ENCODE measurements around the gene RILPL1. TPM values are rescaled to one million over a fixed set of nuclear protein-coding genes. Genes with fewer than 3 reads are reported as not detected.
"Not testable (repeated sequence)": the region's sequence is repeated elsewhere in the genome, so short reads cannot be mapped to it uniquely, and the experiment has no call there.

Gene RILPL1
- polyA plus RNA-seq, 4 donors: 1.1 to 5.5 (median 3.7) TPM

DNA sequence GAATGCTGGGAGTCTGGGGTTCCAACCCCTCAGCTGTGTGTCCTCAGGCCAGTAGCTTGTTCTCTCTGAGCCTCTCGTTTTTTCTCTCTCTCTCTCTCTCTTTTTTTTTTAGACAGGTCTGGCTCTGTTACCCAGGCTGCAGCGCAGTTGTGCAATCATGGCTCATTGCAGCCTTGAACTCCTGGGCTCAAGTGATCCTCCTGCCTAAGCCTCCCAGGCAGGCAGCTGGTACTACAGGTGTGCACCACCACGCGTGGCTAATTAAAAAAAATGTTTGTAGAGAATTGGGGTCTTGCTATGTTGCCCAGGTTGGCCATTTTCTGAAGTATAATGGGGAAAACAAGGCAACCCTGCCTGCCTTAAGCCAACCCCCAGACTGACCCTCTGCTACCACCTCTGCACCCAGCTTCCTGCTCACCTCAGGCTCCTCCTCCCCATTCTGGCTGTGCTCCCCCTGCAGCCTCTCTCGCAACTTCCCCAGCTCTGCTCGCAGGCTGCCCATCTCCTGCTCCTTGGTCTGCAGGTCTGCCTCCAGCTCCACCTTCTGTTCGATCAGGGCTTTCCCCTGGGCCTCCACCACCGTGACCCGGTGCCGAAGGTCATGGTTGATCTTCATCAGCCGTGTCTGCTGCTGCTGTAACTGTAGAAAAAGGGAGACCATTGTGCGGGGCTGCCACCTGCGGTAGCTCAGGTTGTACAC, 35.2 kb downstream of the RILPL1 start:
- FAIRE-seq (no peak), DNase-seq (no peak)
- no peaks in the 10 kb centered on the region for H3K4me1 ChIP-seq (ENCODE audit: control insufficient read depth in 3 of 3, insufficient read depth in 2 of 3, low read depth in 1 of 3, low read length in 2 of 3)
- H3K9me3 ChIP-seq (ENCODE audit: control insufficient read depth in 2 of 2, insufficient read depth in 1 of 2, low read depth in 1 of 2, low read length in 1 of 2): no peaks in the 10 kb centered on the region
- H3K4me3 ChIP-seq (ENCODE audit: low read depth in 1 of 3, low read length in 3 of 3): no peak overlapping the region
- no peak overlapping the region for H3K27ac ChIP-seq (ENCODE audit: low read depth in 1 of 3, low read length in 2 of 3)
- peaks cover 0 to 36% (median 0%) of the 10 kb centered on the region in 3 donors for H3K36me3 ChIP-seq (ENCODE audit: control insufficient read depth in 3 of 3, insufficient read depth in 2 of 3, low read depth in 1 of 3, low read length in 3 of 3)
- H3K27me3 ChIP-seq (ENCODE audit: control insufficient read depth in 3 of 3, insufficient read depth in 3 of 3, low read length in 3 of 3): no peaks in the 10 kb centered on the region
- 89 to 94% (median 92%) methylated on average over 13 of the region's 13 CpGs for WGBS, 3 donors

DNA sequence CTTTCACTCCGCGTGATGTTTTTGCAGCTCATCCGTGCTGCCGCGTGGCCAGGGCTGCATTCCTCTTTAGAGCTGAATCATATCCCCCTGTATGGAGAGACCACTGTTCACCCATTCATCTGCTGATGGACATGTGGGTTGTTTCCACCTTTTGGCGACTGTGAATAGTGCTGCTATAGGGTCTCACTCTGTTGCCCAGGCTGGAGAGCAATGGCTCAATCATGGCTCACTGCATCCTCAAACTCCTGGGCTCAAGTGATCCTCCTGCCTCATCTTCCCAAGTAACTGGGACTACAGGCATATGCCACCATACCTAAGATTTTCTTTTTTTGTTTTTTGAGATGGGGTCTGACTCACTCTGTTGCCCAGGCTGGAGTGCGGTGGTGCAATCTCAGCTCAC, 36.5 kb downstream of the RILPL1 start:
- H3K27ac ChIP-seq (ENCODE audit: low read depth in 1 of 3, low read length in 2 of 3): no peak overlapping the region
- WGBS, 3 donors: 96 to 99% (median 99%) methylated on average over 7 of the region's 7 CpGs
- no peaks in the 10 kb centered on the region for H3K9me3 ChIP-seq (ENCODE audit: control insufficient read depth in 2 of 2, insufficient read depth in 1 of 2, low read depth in 1 of 2, low read length in 1 of 2)
- no peaks in the 10 kb centered on the region for H3K4me1 ChIP-seq (ENCODE audit: control insufficient read depth in 3 of 3, insufficient read depth in 2 of 3, low read depth in 1 of 3, low read length in 2 of 3)
- FAIRE-seq: no peak
- H3K27me3 ChIP-seq (ENCODE audit: control insufficient read depth in 3 of 3, insufficient read depth in 3 of 3, low read length in 3 of 3): no peaks in the 10 kb centered on the region
- peaks cover 0 to 36% (median 0%) of the 10 kb centered on the region in 3 donors for H3K36me3 ChIP-seq (ENCODE audit: control insufficient read depth in 3 of 3, insufficient read depth in 2 of 3, low read depth in 1 of 3, low read length in 3 of 3)
- no peak overlapping the region for H3K4me3 ChIP-seq (ENCODE audit: low read depth in 1 of 3, low read length in 3 of 3)
- DNase-seq: no peak

DNA sequence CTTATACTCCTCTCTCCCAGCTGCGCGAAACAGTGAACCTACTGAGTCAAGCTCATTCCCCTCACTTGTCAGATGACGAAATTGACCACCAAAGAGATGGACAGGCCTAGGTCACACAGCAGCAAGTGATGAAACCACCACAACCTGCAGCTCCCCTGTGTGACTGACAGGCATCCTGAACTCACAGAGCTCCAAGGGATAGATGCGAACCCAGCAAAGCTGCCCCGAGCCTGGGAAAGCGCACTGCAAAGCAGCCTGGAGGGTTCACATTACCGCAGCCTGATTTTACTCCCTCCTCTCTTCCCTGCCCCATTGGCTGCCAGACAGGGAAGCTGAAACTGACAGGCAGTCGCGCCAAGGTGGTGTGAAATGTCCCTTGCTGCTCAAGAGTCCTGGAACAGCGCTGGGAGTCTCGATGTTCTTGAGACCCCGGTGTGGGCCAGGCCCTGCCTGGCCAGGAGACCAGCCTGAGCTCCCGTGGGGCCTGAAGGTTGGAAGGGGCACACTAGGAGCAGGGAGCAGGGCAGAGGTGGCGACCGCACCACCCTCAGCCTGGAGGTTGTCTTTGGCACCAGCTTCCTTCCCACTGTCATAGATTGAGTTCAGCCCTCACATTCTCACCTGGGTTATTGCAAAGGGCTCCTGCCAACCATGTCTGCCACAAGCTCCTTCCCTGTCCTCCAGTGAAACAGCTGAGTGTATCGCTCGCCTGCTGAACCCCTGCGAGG, 39.2 kb downstream of the RILPL1 start:
- H3K27ac ChIP-seq (ENCODE audit: low read depth in 1 of 3, low read length in 2 of 3): no peak overlapping the region

DNA sequence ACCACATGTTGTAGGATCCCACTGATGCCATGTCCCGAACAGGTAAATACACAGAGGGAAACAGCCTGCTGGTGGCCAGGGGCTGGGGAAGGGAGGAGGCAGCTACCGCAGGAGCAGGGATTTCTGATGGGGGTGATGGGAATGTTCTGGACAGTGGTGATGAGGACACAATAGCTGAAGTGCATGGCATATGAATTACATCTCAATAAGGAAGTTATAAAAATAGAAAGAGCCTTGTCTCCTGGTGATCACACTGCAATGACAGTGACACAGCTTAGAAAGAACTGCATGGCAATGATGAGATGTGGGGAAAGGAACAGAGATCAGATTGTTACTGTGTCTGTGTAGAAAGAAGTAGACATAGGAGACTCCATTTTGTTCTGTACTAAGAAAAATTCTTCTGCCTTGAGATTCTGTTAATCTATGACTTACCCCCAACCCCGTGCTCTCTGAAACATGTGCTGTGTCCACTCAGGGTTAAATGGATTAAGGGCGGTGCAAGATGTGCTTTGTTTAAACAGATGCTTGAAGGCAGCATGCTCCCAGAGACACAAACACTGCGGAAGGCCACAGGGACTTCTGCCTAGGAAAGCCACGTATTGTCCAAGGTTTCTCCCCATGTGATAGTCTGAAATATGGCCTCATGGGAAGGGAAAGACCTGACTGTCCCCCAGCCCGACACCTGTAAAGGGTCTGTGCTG, 41.0 kb downstream of the RILPL1 start:
- FAIRE-seq; H3K4me3 ChIP-seq (ENCODE audit: low read depth in 1 of 3, low read length in 3 of 3); DNase-seq; H3K4me1 ChIP-seq (ENCODE audit: control insufficient read depth in 3 of 3, insufficient read depth in 2 of 3, low read depth in 1 of 3, low read length in 2 of 3); H3K27me3 ChIP-seq (ENCODE audit: control insufficient read depth in 3 of 3, insufficient read depth in 3 of 3, low read length in 3 of 3); H3K9me3 ChIP-seq (ENCODE audit: control insufficient read depth in 2 of 2, insufficient read depth in 1 of 2, low read depth in 1 of 2, low read length in 1 of 2); H3K27ac ChIP-seq (ENCODE audit: low read depth in 1 of 3, low read length in 2 of 3): not testable (repeated sequence)
- 80 to 84% (median 81%) methylated on average over 6 to 7 of the region's 7 CpGs for WGBS, 3 donors
- peaks cover 0 to 18% (median 0%) of the 10 kb centered on the region in 3 donors for H3K36me3 ChIP-seq (ENCODE audit: control insufficient read depth in 3 of 3, insufficient read depth in 2 of 3, low read depth in 1 of 3, low read length in 3 of 3)

More for the DNA sequence above, 39.2 kb downstream of the RILPL1 start:
- DNase-seq (no peak), FAIRE-seq (no peak)
- Histone ChIP-seq H3K36me3 (ENCODE audit: control insufficient read depth in 3 of 3, insufficient read depth in 2 of 3, low read depth in 1 of 3, low read length in 3 of 3) (peaks cover 0 to 32% (median 0%) of the 10 kb centered on the region in 3 donors), H3K4me1 (ENCODE audit: control insufficient read depth in 3 of 3, insufficient read depth in 2 of 3, low read depth in 1 of 3, low read length in 2 of 3) (no peaks in the 10 kb centered on the region), H3K9me3 (ENCODE audit: control insufficient read depth in 2 of 2, insufficient read depth in 1 of 2, low read depth in 1 of 2, low read length in 1 of 2) (no peaks in the 10 kb centered on the region), H3K27me3 (ENCODE audit: control insufficient read depth in 3 of 3, insufficient read depth in 3 of 3, low read length in 3 of 3) (no peaks in the 10 kb centered on the region), H3K4me3 (ENCODE audit: low read depth in 1 of 3, low read length in 3 of 3) (no peak overlapping the region)
- 89 to 95% (median 91%) methylated on average over 18 of the region's 18 CpGs for WGBS, 3 donors

DNA sequence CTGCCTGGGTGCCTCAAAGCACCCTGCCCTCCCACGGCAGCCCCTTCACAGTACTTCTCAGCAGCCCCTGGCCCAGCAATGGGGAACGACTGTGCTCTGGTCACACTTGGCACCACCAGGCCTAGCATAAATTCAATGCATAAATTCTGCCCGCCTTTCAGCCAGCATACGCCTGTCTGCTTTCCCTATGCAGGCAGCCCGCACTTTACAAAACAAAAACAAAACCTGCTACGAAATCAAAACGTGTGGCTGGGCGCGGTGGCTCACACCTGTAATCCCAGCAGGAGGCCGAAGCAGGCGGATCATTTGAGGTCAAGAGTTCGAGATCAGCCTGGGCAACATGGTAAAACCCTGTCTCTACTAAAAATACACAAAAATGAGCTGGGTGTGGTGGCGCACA, 42.0 kb downstream of the RILPL1 start:
- FAIRE-seq: no peak

DNA sequence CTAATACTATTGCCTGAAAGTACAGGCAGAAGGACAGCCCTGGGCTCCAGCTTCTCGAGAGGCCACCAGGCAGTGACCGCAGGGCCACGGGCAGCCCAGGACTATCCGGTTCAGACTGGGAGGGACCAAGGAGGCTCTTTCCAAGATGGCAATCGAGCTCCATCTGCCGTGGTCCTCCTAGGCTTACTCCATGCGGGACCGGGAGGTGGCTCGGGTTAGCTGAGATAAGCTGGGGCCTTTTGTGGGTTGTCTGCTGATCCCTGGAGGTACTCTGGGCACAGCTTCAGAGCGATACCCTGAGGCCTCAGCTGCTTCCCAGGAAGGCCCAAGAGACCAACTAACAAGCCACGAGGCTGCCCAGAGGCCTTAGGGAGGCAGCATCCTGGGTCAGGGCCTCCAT, 42.5 kb downstream of the RILPL1 start:
- Histone ChIP-seq H3K9me3 (ENCODE audit: control insufficient read depth in 2 of 2, insufficient read depth in 1 of 2, low read depth in 1 of 2, low read length in 1 of 2) (no peaks in the 10 kb centered on the region), H3K36me3 (ENCODE audit: control insufficient read depth in 3 of 3, insufficient read depth in 2 of 3, low read depth in 1 of 3, low read length in 3 of 3) (peaks cover 0 to 8% (median 0%) of the 10 kb centered on the region in 3 donors), H3K27me3 (ENCODE audit: control insufficient read depth in 3 of 3, insufficient read depth in 3 of 3, low read length in 3 of 3) (no peaks in the 10 kb centered on the region), H3K4me1 (ENCODE audit: control insufficient read depth in 3 of 3, insufficient read depth in 2 of 3, low read depth in 1 of 3, low read length in 2 of 3) (no peaks in the 10 kb centered on the region), H3K27ac (ENCODE audit: low read depth in 1 of 3, low read length in 2 of 3) (no peak overlapping the region), H3K4me3 (ENCODE audit: low read depth in 1 of 3, low read length in 3 of 3) (no peak overlapping the region)
- FAIRE-seq (no peak), DNase-seq (no peak)
- 83 to 91% (median 86%) methylated on average over 10 to 11 of the region's 11 CpGs for WGBS, 3 donors

More for the DNA sequence above, 42.0 kb downstream of the RILPL1 start:
- 89 to 91% (median 90%) methylated on average over 13 of the region's 13 CpGs for WGBS, 3 donors
- peaks cover 0 to 8% (median 0%) of the 10 kb centered on the region in 3 donors for H3K36me3 ChIP-seq (ENCODE audit: control insufficient read depth in 3 of 3, insufficient read depth in 2 of 3, low read depth in 1 of 3, low read length in 3 of 3)
- H3K27me3 ChIP-seq (ENCODE audit: control insufficient read depth in 3 of 3, insufficient read depth in 3 of 3, low read length in 3 of 3): no peaks in the 10 kb centered on the region
- no peak for DNase-seq
- H3K9me3 ChIP-seq (ENCODE audit: control insufficient read depth in 2 of 2, insufficient read depth in 1 of 2, low read depth in 1 of 2, low read length in 1 of 2): no peaks in the 10 kb centered on the region
- no peak overlapping the region for H3K4me3 ChIP-seq (ENCODE audit: low read depth in 1 of 3, low read length in 3 of 3)
- no peak overlapping the region for H3K27ac ChIP-seq (ENCODE audit: low read depth in 1 of 3, low read length in 2 of 3)
- no peaks in the 10 kb centered on the region for H3K4me1 ChIP-seq (ENCODE audit: control insufficient read depth in 3 of 3, insufficient read depth in 2 of 3, low read depth in 1 of 3, low read length in 2 of 3)

DNA sequence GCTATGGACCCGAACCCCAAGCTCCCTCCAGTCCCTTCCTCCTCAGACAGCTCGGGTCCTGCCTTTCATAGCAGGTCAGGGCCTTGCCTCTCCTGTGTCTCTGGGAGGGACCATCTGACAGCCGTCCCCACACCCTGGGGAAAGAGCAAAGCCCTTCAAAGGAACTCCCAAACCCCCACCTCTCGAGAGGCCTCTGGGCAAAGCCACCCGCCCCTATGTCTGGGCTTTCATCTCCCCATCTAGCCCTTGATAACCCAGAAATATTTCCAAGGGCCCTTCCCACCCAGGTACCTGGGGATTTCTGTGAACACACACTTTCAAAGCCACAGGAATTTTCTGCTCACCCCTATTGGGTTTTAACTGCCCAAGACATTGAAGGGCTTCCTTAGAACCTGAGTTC, 43.4 kb downstream of the RILPL1 start:
- no peaks in the 10 kb centered on the region for H3K9me3 ChIP-seq (ENCODE audit: control insufficient read depth in 2 of 2, insufficient read depth in 1 of 2, low read depth in 1 of 2, low read length in 1 of 2)
- no peak overlapping the region for H3K27ac ChIP-seq (ENCODE audit: low read depth in 1 of 3, low read length in 2 of 3)
- 72 to 80% (median 77%) methylated on average over 5 of the region's 5 CpGs for WGBS, 3 donors
- peaks cover 0 to 14% (median 0%) of the 10 kb centered on the region in 3 donors for H3K36me3 ChIP-seq (ENCODE audit: control insufficient read depth in 3 of 3, insufficient read depth in 2 of 3, low read depth in 1 of 3, low read length in 3 of 3)
- H3K4me1 ChIP-seq (ENCODE audit: control insufficient read depth in 3 of 3, insufficient read depth in 2 of 3, low read depth in 1 of 3, low read length in 2 of 3): no peaks in the 10 kb centered on the region
- H3K4me3 ChIP-seq (ENCODE audit: low read depth in 1 of 3, low read length in 3 of 3): no peak overlapping the region
- no peaks in the 10 kb centered on the region for H3K27me3 ChIP-seq (ENCODE audit: control insufficient read depth in 3 of 3, insufficient read depth in 3 of 3, low read length in 3 of 3)
- no peak for FAIRE-seq
- no peak for DNase-seq

DNA sequence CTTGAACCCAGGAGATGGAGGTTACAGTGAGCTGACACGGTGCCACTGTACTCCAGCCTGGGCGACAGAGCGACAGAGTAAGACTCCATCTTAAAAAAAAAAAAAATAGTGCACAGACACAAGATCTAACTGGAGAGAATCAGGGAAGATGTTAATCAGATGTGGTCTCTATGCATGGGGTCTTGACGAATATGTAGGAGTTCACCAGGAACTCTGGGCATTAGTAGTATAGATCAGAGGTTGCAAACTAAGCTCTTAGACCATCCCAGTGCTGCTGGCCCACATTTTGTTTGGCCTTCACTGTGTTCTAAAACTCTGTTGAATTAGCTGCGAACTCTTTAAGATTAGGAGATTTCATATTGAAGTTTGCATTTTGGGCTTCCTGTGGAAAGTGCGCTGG, 43.9 kb downstream of the RILPL1 start:
- no peak for FAIRE-seq
- H3K36me3 ChIP-seq (ENCODE audit: control insufficient read depth in 3 of 3, insufficient read depth in 2 of 3, low read depth in 1 of 3, low read length in 3 of 3): peaks cover 0 to 12% (median 0%) of the 10 kb centered on the region in 3 donors
- H3K27me3 ChIP-seq (ENCODE audit: control insufficient read depth in 3 of 3, insufficient read depth in 3 of 3, low read length in 3 of 3): no peaks in the 10 kb centered on the region
- no peaks in the 10 kb centered on the region for H3K4me1 ChIP-seq (ENCODE audit: control insufficient read depth in 3 of 3, insufficient read depth in 2 of 3, low read depth in 1 of 3, low read length in 2 of 3)
- no peak overlapping the region for H3K4me3 ChIP-seq (ENCODE audit: low read depth in 1 of 3, low read length in 3 of 3)
- WGBS, 3 donors: 87 to 98% (median 97%) methylated on average over 6 of the region's 6 CpGs
- no peak for DNase-seq
- no peaks in the 10 kb centered on the region for H3K9me3 ChIP-seq (ENCODE audit: control insufficient read depth in 2 of 2, insufficient read depth in 1 of 2, low read depth in 1 of 2, low read length in 1 of 2)
- H3K27ac ChIP-seq (ENCODE audit: low read depth in 1 of 3, low read length in 2 of 3): no peak overlapping the region
